Activated CD4-positive, alpha-beta T cell treated with anti-CD3 and anti-CD28 coated beads for 36 hours (primary cell): ENCODE data around the gene ARMH4. TPM values are rescaled to one million over a fixed set of nuclear protein-coding genes. Genes with fewer than 3 reads are reported as not detected.

Experiments
- ATAC-seq: fragments of 200-7000 bp; cut with Tn5 transposase; one replicate; pipeline ENCODE4 v1.10.0; 2021; ENCODE audit warnings: mild to moderate bottlenecking, moderate library complexity
- CTCF ChIA-PET: fragments of 350-600 bp; sonication (Branson Sonifier 250); formaldehyde crosslinking; loops from one replicate; lab custom pipeline; 2021; ENCODE audit warnings: antibody characterized with exemption; lab: Charles Lee
- POLR2A ChIA-PET: fragments of 350-600 bp; sonication (Branson Sonifier 250); formaldehyde crosslinking; loops from one replicate; lab custom pipeline; 2021; ENCODE audit warnings: antibody characterized with exemption, inconsistent platforms; lab: Charles Lee
- DNase-seq: peaks from one replicate; pipeline ENCODE4 v3.0.0-alpha.2; 2020
- H3K27ac Mint-ChIP-seq: one replicate; pipeline ENCODE4 v1.8.0; 2021; ENCODE audit warnings: mixed read lengths
- H3K27me3 Mint-ChIP-seq: one replicate; pipeline ENCODE4 v1.8.0; 2021; ENCODE audit warnings: mixed read lengths
- H3K36me3 Mint-ChIP-seq: one replicate; pipeline ENCODE4 v1.8.0; 2021; ENCODE audit warnings: low read depth, mixed read lengths
- H3K4me1 Mint-ChIP-seq: one replicate; pipeline ENCODE4 v1.8.0; 2021; ENCODE audit warnings: mixed read lengths
- H3K4me3 Mint-ChIP-seq: one replicate; pipeline ENCODE4 v1.8.0; 2021; ENCODE audit warnings: mild to moderate bottlenecking, moderate library complexity, mixed read lengths
- H3K9me3 Mint-ChIP-seq: one replicate; pipeline ENCODE4 v1.8.0; 2021; ENCODE audit warnings: low read depth, mixed read lengths
- intact Hi-C, 2 experiments: fragments of 100-400 bp; cut with DNase I in 1 of 2; cut with micrococcal nuclease in 1 of 2; formaldehyde crosslinking; loops; one replicate each; pipeline versions ENCODE4 v1.14.2 to v1.15.1; 2022 to 2024; cut with DNase I, micrococcal nuclease
- total RNA-seq, 2 experiments: library from RNA; stranded (reverse); gene quantifications; one replicate each; pipeline ENCODE4 v1.2.3, GENCODE V29; 2021

ARMH4 gene
- not detected for total RNA-seq

GRCh38 chr14:58152014-58152857 lies at the start of gene ARMH4:
Gene ARMH4, minus strand, starts transcription at chr14:58152213. Its CDS starts 12,855 bp downstream, at chr14:58139358.
- ATAC-seq = peak; percentile 93
- Mint-ChIP-seq H3K36me3 (no peaks in the 10 kb centered on the region), H3K27me3 (peaks cover 53% of the 10 kb centered on the region), H3K27ac (no peak within 1 kb of the TSS), H3K4me3 (peak within 1 kb of the TSS; percentile 65), H3K9me3 (no peaks in the 10 kb centered on the region), H3K4me1 (peaks cover 16% of the 10 kb centered on the region)
- POLR2A ChIA-PET = no interaction called here
- CTCF ChIA-PET = interaction anchor here (0.8 to 1.2 kb wide), 3 partner anchors 13 to 45 kb away, joined by 3 read pairs; no protein-coding TSS in a partner anchor
- DNase-seq = peak; percentile 80
- intact Hi-C loops = loop anchor here in 1 of 2 experiments (1.0 kb wide), 1 partner anchor 48 kb away; the partner anchor contains the start of gene ACTR10

- peaks cover 5% of the 10 kb centered on the region for H3K36me3 Mint-ChIP-seq
- ATAC-seq = no peak
- H3K27ac Mint-ChIP-seq = peak overlapping the region; percentile 92
- no peaks in the 10 kb centered on the region for H3K27me3 Mint-ChIP-seq
- ChIA-PET POLR2A (interaction anchor here (2.2 kb wide), 1 partner anchor 97 kb away, joined by 13 read pairs; the partner anchor contains the start of gene ARID4A), CTCF (no interaction called here)
- no peaks in the 10 kb centered on the region for H3K9me3 Mint-ChIP-seq
- peaks cover 38% of the 10 kb centered on the region for H3K4me1 Mint-ChIP-seq
- H3K4me3 Mint-ChIP-seq = peak overlapping the region; percentile 97
- DNase-seq = no peak
- intact Hi-C loops = loop anchor here (1.0 to 2.0 kb wide), 9 partner anchors 38 to 932 kb away; partner anchors contain the start of genes PSMA3 (in 2 of the 2), AP5M1 (in 1 of the 2), ARID4A (in 1 of the 2) and ARMH4 (in 1 of the 2)
Measured at GRCh38 chr14:58200846-58201245, 48.8 kb upstream of the ARMH4 start.

GRCh38 chr14:58200480-58200841 lies 48.4 kb upstream of the ARMH4 start:
- H3K36me3 Mint-ChIP-seq = peaks cover 5% of the 10 kb centered on the region
- CTCF ChIA-PET = interaction anchor here (1.2 kb wide), 3 partner anchors 89 to 98 kb away, joined by 4 read pairs; partner anchors contain the start of gene ARID4A
- intact Hi-C loops = loop anchor here (1.0 to 2.0 kb wide), 9 partner anchors 39 to 932 kb away; partner anchors contain the start of genes PSMA3 (in 2 of the 2), AP5M1 (in 1 of the 2), ARID4A (in 1 of the 2) and ARMH4 (in 1 of the 2)
- no peaks in the 10 kb centered on the region for H3K27me3 Mint-ChIP-seq
- POLR2A ChIA-PET = interaction anchor here (2.2 kb wide), 1 partner anchor 98 kb away, joined by 13 read pairs; the partner anchor contains the start of gene ARID4A
- ATAC-seq (peak; percentile 19), DNase-seq (no peak)
- H3K4me1 Mint-ChIP-seq = peaks cover 38% of the 10 kb centered on the region
- H3K4me3 Mint-ChIP-seq = peak overlapping the region; percentile 97
- no peaks in the 10 kb centered on the region for H3K9me3 Mint-ChIP-seq
- H3K27ac Mint-ChIP-seq = peak overlapping the region; percentile 92

- DNase-seq (peak; percentile 93), ATAC-seq (peak; percentile 93)
- intact Hi-C loops = loop anchor here (1.0 to 5.0 kb wide), 11 partner anchors 39 to 931 kb away; partner anchors contain the start of genes ARID4A (in 2 of the 2), KIAA0586 (in 2 of the 2), PSMA3 (in 2 of the 2) and TIMM9 (in 2 of the 2)
- ChIA-PET POLR2A (interaction anchor here (2.2 kb wide), 1 partner anchor 98 kb away, joined by 13 read pairs; the partner anchor contains the start of gene ARID4A), CTCF (interaction anchor here (1.2 kb wide), 3 partner anchors 89 to 98 kb away, joined by 4 read pairs; partner anchors contain the start of gene ARID4A)
- H3K27ac Mint-ChIP-seq = peak within 1 kb of the TSS; percentile 92
- H3K4me3 Mint-ChIP-seq = peak within 1 kb of the TSS; percentile 97
- peaks cover 5% of the 10 kb centered on the region for H3K36me3 Mint-ChIP-seq
- no peaks in the 10 kb centered on the region for H3K9me3 Mint-ChIP-seq
- no peaks in the 10 kb centered on the region for H3K27me3 Mint-ChIP-seq
- H3K4me1 Mint-ChIP-seq = peaks cover 38% of the 10 kb centered on the region
Measured at GRCh38 chr14:58199726-58200479, 47.9 kb upstream of the ARMH4 start, which contains the start of gene ACTR10. Gene ACTR10, plus strand, starts transcription at chr14:58200149. Its CDS starts 69 bp downstream, at chr14:58200218.

GRCh38 chr14:58198086-58198485 lies 46.1 kb upstream of the ARMH4 start:
- Mint-ChIP-seq H3K27ac (no peak overlapping the region), H3K9me3 (no peaks in the 10 kb centered on the region), H3K4me1 (peaks cover 36% of the 10 kb centered on the region), H3K27me3 (no peaks in the 10 kb centered on the region), H3K4me3 (no peak overlapping the region), H3K36me3 (no peaks in the 10 kb centered on the region)
- CTCF ChIA-PET = no interaction called here
- POLR2A ChIA-PET = no interaction called here
- DNase-seq (no peak), ATAC-seq (no peak)
- intact Hi-C loops = loop anchor here in 1 of 2 experiments (5.0 kb wide), 1 partner anchor 229 kb away; the partner anchor contains the start of genes KIAA0586 and TIMM9

- peaks cover 27% of the 10 kb centered on the region for H3K4me1 Mint-ChIP-seq
- CTCF ChIA-PET = interaction anchor here (0.6 kb wide), 1 partner anchor 132 kb away, joined by 3 read pairs; no protein-coding TSS in a partner anchor
- H3K9me3 Mint-ChIP-seq = no peaks in the 10 kb centered on the region
- H3K36me3 Mint-ChIP-seq = no peaks in the 10 kb centered on the region
- no peak overlapping the region for H3K27ac Mint-ChIP-seq
- intact Hi-C loops = loop anchor here in 1 of 2 experiments (5.0 kb wide), 1 partner anchor 231 kb away; the partner anchor contains the start of genes KIAA0586 and TIMM9
- DNase-seq = no peak
- no peak for ATAC-seq
- POLR2A ChIA-PET = no interaction called here
- no peaks in the 10 kb centered on the region for H3K27me3 Mint-ChIP-seq
- H3K4me3 Mint-ChIP-seq = no peak overlapping the region
Measured at GRCh38 chr14:58196198-58196597, 44.2 kb upstream of the ARMH4 start.

- CTCF ChIA-PET = interaction anchor here (0.6 kb wide), 1 partner anchor 121 kb away, joined by 3 read pairs; no protein-coding TSS in a partner anchor
- H3K27ac Mint-ChIP-seq = no peak overlapping the region
Measured at GRCh38 chr14:58193542-58193941, 41.5 kb upstream of the ARMH4 start.

GRCh38 chr14:58191763-58192601 lies 40.0 kb upstream of the ARMH4 start:
- H3K36me3 Mint-ChIP-seq = no peaks in the 10 kb centered on the region
- H3K9me3 Mint-ChIP-seq = no peaks in the 10 kb centered on the region
- H3K4me3 Mint-ChIP-seq = no peak overlapping the region
- ATAC-seq (no peak), DNase-seq (no peak)
- H3K4me1 Mint-ChIP-seq = peaks cover 3% of the 10 kb centered on the region
- H3K27me3 Mint-ChIP-seq = peaks cover 4% of the 10 kb centered on the region
- CTCF ChIA-PET = interaction anchor here (1.4 kb wide), 1 partner anchor 18 kb away, joined by 4 read pairs; no protein-coding TSS in a partner anchor
- no peak overlapping the region for H3K27ac Mint-ChIP-seq
- intact Hi-C loops = no loop called here
- POLR2A ChIA-PET = no interaction called here

More at GRCh38 chr14:58193542-58193941, 41.5 kb upstream of the ARMH4 start:
- H3K9me3 Mint-ChIP-seq = no peaks in the 10 kb centered on the region
- H3K36me3 Mint-ChIP-seq = no peaks in the 10 kb centered on the region
- DNase-seq = no peak
- intact Hi-C loops = no loop called here
- no peak for ATAC-seq
- H3K27me3 Mint-ChIP-seq = peaks cover 2% of the 10 kb centered on the region
- H3K4me3 Mint-ChIP-seq = no peak overlapping the region
- POLR2A ChIA-PET = no interaction called here
- H3K4me1 Mint-ChIP-seq = peaks cover 14% of the 10 kb centered on the region

GRCh38 chr14:58189176-58189575 lies 37.2 kb upstream of the ARMH4 start:
- no peaks in the 10 kb centered on the region for H3K9me3 Mint-ChIP-seq
- no peaks in the 10 kb centered on the region for H3K36me3 Mint-ChIP-seq
- ATAC-seq (no peak), DNase-seq (no peak)
- no peaks in the 10 kb centered on the region for H3K4me1 Mint-ChIP-seq
- CTCF ChIA-PET = no interaction called here
- H3K4me3 Mint-ChIP-seq = no peak overlapping the region
- POLR2A ChIA-PET = no interaction called here
- peaks cover 11% of the 10 kb centered on the region for H3K27me3 Mint-ChIP-seq
- no peak overlapping the region for H3K27ac Mint-ChIP-seq
- intact Hi-C loops = no loop called here

GRCh38 chr14:58177125-58177524 lies 25.1 kb upstream of the ARMH4 start:
- intact Hi-C loops = no loop called here
- H3K9me3 Mint-ChIP-seq = no peaks in the 10 kb centered on the region
- ChIA-PET CTCF (no interaction called here), POLR2A (no interaction called here)
- H3K27ac Mint-ChIP-seq = no peak overlapping the region
- H3K27me3 Mint-ChIP-seq = peaks cover 14% of the 10 kb centered on the region
- no peak overlapping the region for H3K4me3 Mint-ChIP-seq
- H3K36me3 Mint-ChIP-seq = no peaks in the 10 kb centered on the region
- DNase-seq = no peak
- no peaks in the 10 kb centered on the region for H3K4me1 Mint-ChIP-seq
- no peak for ATAC-seq
